Activated CD4-positive, alpha-beta T cell treated with anti-CD3 and anti-CD28 coated beads, Interleukin-2, amount 50 U/mL, for 48 hours (primary cell): ENCODE results near the gene METTL25.
"Not testable (repeated sequence)": the region's sequence is repeated elsewhere in the genome, so short reads cannot be mapped to it uniquely, and the experiment has no call there.

Experiments
- DNase-seq, 2 experiments: peaks; one replicate each; pipeline ENCODE4 v3.0.0-alpha.2; 2020

The METTL25 gene

GRCh38 chr12:82358200-82359114 lies at the start of gene METTL25, which contains the start of gene CCDC59:
METTL25 (plus strand) TSS chr12:82358529; CDS start chr12:82358566, 37 bp downstream.
CCDC59 (minus strand) TSS chr12:82358387; CDS start chr12:82358376, 11 bp downstream.
- DNase-seq = peak; percentile 97 to 98

GRCh38 chr12:82314406-82314892 lies 43.9 kb upstream of the METTL25 start:
- no peak for DNase-seq

- DNase-seq = no peak
Measured at GRCh38 chr12:82319276-82319675, 39.1 kb upstream of the METTL25 start.

- DNase-seq = no peak
Measured at GRCh38 chr12:82325540-82326336, 32.6 kb upstream of the METTL25 start.

- no peak for DNase-seq
Measured at GRCh38 chr12:82326905-82327503, 31.3 kb upstream of the METTL25 start.

GRCh38 chr12:82327861-82328260 lies 30.5 kb upstream of the METTL25 start:
- no peak for DNase-seq

- no peak for DNase-seq
Measured at GRCh38 chr12:82329508-82329907, 28.8 kb upstream of the METTL25 start.

- no peak for DNase-seq
Measured at GRCh38 chr12:82350161-82350560, 8.2 kb upstream of the METTL25 start.

- DNase-seq = no peak
Measured at GRCh38 chr12:82351390-82351789, 6.9 kb upstream of the METTL25 start.

GRCh38 chr12:82357340-82357739 lies 989 bp upstream of the METTL25 start:
- DNase-seq = no peak

- DNase-seq = no peak
Measured at GRCh38 chr12:82357845-82358199, 507 bp upstream of the METTL25 start.

GRCh38 chr12:82359115-82359478 lies 768 bp downstream of the METTL25 start:
- DNase-seq = no peak

GRCh38 chr12:82360834-82361233 lies 2.5 kb downstream of the METTL25 start:
- DNase-seq = not testable (repeated sequence)

GRCh38 chr12:82361461-82361915 lies 3.2 kb downstream of the METTL25 start:
- DNase-seq = no peak

- no peak for DNase-seq
Measured at GRCh38 chr12:82363990-82364389, 5.7 kb downstream of the METTL25 start.

GRCh38 chr12:82366197-82366596 lies 7.9 kb downstream of the METTL25 start:
- no peak for DNase-seq

GRCh38 chr12:82375201-82375600 lies 16.9 kb downstream of the METTL25 start:
- DNase-seq = no peak

- DNase-seq = no peak
Measured at GRCh38 chr12:82378997-82379396, 20.7 kb downstream of the METTL25 start.

- DNase-seq = no peak
Measured at GRCh38 chr12:82383930-82384552, 25.7 kb downstream of the METTL25 start.

- DNase-seq = no peak
Measured at GRCh38 chr12:82398879-82399278, 40.5 kb downstream of the METTL25 start.

GRCh38 chr12:82400819-82401218 lies 42.5 kb downstream of the METTL25 start:
- no peak for DNase-seq

GRCh38 chr12:82406651-82407050 lies 48.3 kb downstream of the METTL25 start:
- DNase-seq = no peak

- no peak for DNase-seq
Measured at GRCh38 chr12:82407481-82407880, 49.2 kb downstream of the METTL25 start.
